Ectodermal cell (in vitro differentiated cells): ENCODE measurements around the gene MROH2A.

Source experiments
- H3K27ac ChIP-seq: 2 replicates; pipeline ENCODE4 v1.7.0; 2013; ENCODE audit warnings: mild to moderate bottlenecking, low read depth, low read length; ENCODE audit not compliant: insufficient read depth, poor library complexity, severe bottlenecking
- H3K27me3 ChIP-seq: 2 replicates; pipeline ENCODE4 v1.7.0; 2013; ENCODE audit warnings: mild to moderate bottlenecking, low read length; ENCODE audit not compliant: insufficient read depth, control insufficient read depth, poor library complexity, severe bottlenecking
- H3K36me3 ChIP-seq: one replicate; pipeline ENCODE4 v1.7.0; 2013; ENCODE audit warnings: low read length; ENCODE audit not compliant: control insufficient read depth, insufficient read depth
- H3K4me1 ChIP-seq: one replicate; pipeline ENCODE4 v1.7.0; 2013; ENCODE audit warnings: low read length; ENCODE audit not compliant: control insufficient read depth, insufficient read depth
- H3K4me3 ChIP-seq: 2 replicates; pipeline ENCODE4 v1.7.0; 2013; ENCODE audit warnings: low read depth, low read length, control low read depth; ENCODE audit not compliant: insufficient read depth
- H3K9me3 ChIP-seq: 2 replicates; pipeline ENCODE4 v1.7.0; 2013; ENCODE audit warnings: mild to moderate bottlenecking, low read length, moderate library complexity; ENCODE audit not compliant: control insufficient read depth
- WGBS, 2 experiments: methylation state at CpG; one replicate each; pipeline ENCODE4 v1.1.7; 2013; ENCODE audit warnings: missing lambda C conversion rate in 2 of 2; 5-methylcytosine and 5-hydroxymethylcytosine counted together

The MROH2A gene

GRCh38 chr2:233818639-233819621 lies 40.8 kb downstream of the MROH2A start:
- Histone ChIP-seq H3K27ac (no peak overlapping the region), H3K4me3 (no peak overlapping the region), H3K4me1 (no peaks in the 10 kb centered on the region), H3K36me3 (no peaks in the 10 kb centered on the region), H3K27me3 (no peaks in the 10 kb centered on the region), H3K9me3 (no peaks in the 10 kb centered on the region)
- WGBS, 2 experiments, result 81 to 83% methylated on average over 17 of the region's 17 CpGs

GRCh38 chr2:233819884-233820773 lies 42.0 kb downstream of the MROH2A start:
- Histone ChIP-seq H3K36me3 (no peaks in the 10 kb centered on the region), H3K27ac (no peak overlapping the region), H3K4me1 (no peaks in the 10 kb centered on the region), H3K9me3 (no peaks in the 10 kb centered on the region), H3K4me3 (no peak overlapping the region), H3K27me3 (no peaks in the 10 kb centered on the region)
- 91 to 93% methylated on average over 18 of the region's 18 CpGs for WGBS, 2 experiments

DNA sequence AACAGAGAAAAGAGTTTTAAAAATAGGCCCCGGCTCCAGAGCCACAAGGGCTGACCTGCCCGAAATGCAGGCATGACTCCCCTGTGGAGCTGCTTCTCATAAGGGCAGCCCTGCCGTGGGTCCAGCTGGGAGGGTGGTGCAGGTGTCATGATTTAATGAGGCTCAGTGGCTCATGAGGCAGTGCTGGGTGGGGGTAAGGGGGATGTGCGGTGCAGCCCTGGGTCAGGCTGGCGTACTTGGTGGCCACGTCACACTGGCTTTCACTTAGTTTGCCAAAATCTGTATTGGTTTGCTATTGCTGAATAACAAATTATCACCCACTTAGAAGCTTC lies 42.6 kb downstream of the MROH2A start:
- H3K27me3 ChIP-seq, result no peaks in the 10 kb centered on the region
- WGBS, 2 experiments, result 87 to 88% methylated on average over 6 of the region's 6 CpGs
- H3K4me1 ChIP-seq, result no peaks in the 10 kb centered on the region
- no peaks in the 10 kb centered on the region for H3K36me3 ChIP-seq
- no peak overlapping the region for H3K27ac ChIP-seq
- H3K4me3 ChIP-seq, result no peak overlapping the region
- no peaks in the 10 kb centered on the region for H3K9me3 ChIP-seq

DNA sequence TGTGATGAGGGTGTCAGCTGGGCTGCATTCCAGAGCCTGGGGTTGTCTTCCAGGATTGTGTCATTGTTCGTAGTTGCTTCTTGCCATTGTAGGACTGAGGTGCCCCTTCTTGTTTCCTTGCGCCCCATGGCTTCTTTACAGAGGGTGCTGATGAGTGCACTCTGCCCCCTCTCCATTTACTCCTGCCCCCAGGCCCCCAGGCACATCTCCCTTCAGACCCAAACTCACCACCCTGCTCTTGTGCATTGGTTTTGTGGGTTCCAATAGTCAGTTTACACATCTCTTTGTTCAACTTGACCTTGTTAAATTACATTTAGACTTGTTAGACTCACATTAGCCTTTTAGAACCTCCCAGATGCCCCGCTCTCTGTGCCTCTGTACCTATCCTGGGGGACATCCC lies 43.1 kb downstream of the MROH2A start:
- Histone ChIP-seq H3K36me3 (no peaks in the 10 kb centered on the region), H3K27me3 (no peaks in the 10 kb centered on the region), H3K9me3 (no peaks in the 10 kb centered on the region), H3K27ac (no peak overlapping the region), H3K4me3 (no peak overlapping the region), H3K4me1 (no peaks in the 10 kb centered on the region)
- 91 to 96% methylated on average over 3 of the region's 3 CpGs for WGBS, 2 experiments

GRCh38 chr2:233821709-233822100 lies 43.6 kb downstream of the MROH2A start:
- Histone ChIP-seq H3K4me3 (no peak overlapping the region), H3K4me1 (no peaks in the 10 kb centered on the region), H3K9me3 (no peaks in the 10 kb centered on the region), H3K27ac (no peak overlapping the region), H3K36me3 (no peaks in the 10 kb centered on the region), H3K27me3 (no peaks in the 10 kb centered on the region)
- 96 to 98% methylated on average over 8 of the region's 8 CpGs for WGBS, 2 experiments

- 94% methylated on average over 21 of the region's 21 CpGs for WGBS, 2 experiments
- Histone ChIP-seq H3K27me3 (no peaks in the 10 kb centered on the region), H3K36me3 (no peaks in the 10 kb centered on the region), H3K9me3 (no peaks in the 10 kb centered on the region), H3K4me3 (no peak overlapping the region), H3K27ac (no peak overlapping the region), H3K4me1 (no peaks in the 10 kb centered on the region)
Measured at GRCh38 chr2:233822101-233822771, 44.1 kb downstream of the MROH2A start.

DNA sequence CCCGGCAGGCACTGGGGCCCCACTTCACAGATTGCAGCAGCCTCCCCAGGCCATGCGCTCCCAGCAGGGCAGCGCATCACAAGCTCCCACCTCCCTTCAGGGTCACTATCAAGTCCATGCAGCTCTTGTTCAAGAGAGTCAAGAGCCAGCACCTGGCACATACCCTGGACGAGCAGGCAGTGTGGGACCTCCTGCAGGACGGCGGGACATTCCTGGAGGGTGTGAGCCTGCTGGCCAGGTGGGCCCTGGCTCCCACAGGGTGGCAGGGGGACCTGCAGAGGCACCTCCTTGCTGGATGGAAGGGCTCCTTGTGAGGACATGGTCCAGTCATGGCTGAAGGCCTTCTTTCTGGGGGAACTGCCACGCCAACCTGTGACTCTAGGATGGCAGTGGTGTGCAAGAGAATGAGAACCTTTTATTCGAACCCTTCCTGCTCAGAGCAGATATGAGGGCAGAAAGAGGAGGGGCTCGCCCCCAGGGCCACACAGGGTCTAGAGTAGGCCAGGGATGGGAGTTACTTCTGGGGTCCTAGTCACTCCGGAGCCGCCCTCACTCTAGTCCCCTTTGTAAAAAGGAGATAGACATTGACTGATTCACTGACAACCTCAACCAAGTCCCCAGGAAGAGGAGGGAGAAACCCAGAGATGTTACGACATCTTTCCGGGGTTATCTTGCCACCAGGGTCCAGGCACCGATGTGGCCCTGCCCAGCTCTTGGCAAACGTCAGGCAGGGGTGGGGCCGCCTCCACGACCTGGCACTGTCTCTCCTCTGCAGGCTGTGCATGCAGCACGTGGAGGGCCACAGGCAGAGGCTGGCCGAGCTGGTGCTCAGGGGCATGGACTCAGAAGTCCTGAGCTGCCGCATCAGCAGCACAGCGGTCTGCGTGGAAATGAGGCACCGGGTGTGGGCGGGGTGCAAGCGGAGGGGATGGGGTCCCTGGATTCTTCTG lies 44.9 kb downstream of the MROH2A start:
- no peak overlapping the region for H3K27ac ChIP-seq
- WGBS, 2 experiments, result 93 to 95% methylated on average over 25 of the region's 25 CpGs
- no peak overlapping the region for H3K4me3 ChIP-seq
- H3K36me3 ChIP-seq, result no peaks in the 10 kb centered on the region
- no peaks in the 10 kb centered on the region for H3K9me3 ChIP-seq
- H3K27me3 ChIP-seq, result no peaks in the 10 kb centered on the region
- H3K4me1 ChIP-seq, result no peaks in the 10 kb centered on the region

DNA sequence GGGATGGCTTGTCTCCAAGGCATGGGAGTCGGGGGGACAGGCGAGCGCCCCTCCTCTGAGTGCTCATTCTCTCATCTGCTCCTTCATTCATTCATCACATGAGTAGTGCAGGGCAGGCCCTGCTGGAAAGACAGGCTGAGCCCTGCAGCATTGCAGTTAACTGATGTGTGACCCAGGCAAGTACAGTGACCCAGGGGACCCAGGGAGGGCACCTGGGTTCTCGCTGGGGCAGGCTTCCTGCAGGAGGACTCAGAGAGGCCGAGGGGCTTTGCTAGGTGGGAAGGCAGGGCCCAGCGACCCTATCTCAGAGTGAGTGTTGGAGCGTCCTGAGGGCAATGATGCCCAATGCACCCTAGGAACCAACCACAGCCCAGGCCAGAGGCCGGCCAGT lies 45.6 kb downstream of the MROH2A start:
- H3K36me3 ChIP-seq, result no peaks in the 10 kb centered on the region
- no peaks in the 10 kb centered on the region for H3K27me3 ChIP-seq
- H3K4me3 ChIP-seq, result no peak overlapping the region
- peaks cover under 1% of the 10 kb centered on the region for H3K4me1 ChIP-seq
- WGBS, 2 experiments, result 95 to 97% methylated on average over 8 of the region's 8 CpGs
- H3K27ac ChIP-seq, result no peak overlapping the region
- H3K9me3 ChIP-seq, result no peaks in the 10 kb centered on the region

- Histone ChIP-seq H3K36me3 (no peaks in the 10 kb centered on the region), H3K27ac (no peak overlapping the region), H3K27me3 (no peaks in the 10 kb centered on the region), H3K4me3 (no peak overlapping the region), H3K9me3 (no peaks in the 10 kb centered on the region), H3K4me1 (peaks cover 6% of the 10 kb centered on the region)
- WGBS, 2 experiments, result 72 to 80% methylated on average over 7 of the region's 7 CpGs
Measured at GRCh38 chr2:233824373-233824772, 46.2 kb downstream of the MROH2A start.
